GM12878 (cell line): ENCODE data around the gene RIMS3. TPM values are rescaled to one million over a fixed set of nuclear protein-coding genes. Genes with fewer than 3 reads are reported as not detected.

Experiments
- ATAC-seq: fragments of 200-7000 bp; cut with Tn5 transposase; 3 replicates; pipeline ENCODE4 v1.9.1; 2020; ENCODE audit warnings: mild to moderate bottlenecking, moderate library complexity
- BruUV-seq: library from RNA; stranded (reverse); fragments of 400-500 nt; replicated peaks from 2 replicates; lab custom pipeline; 2021; lab: Mats Ljungman, UMichigan
- CTCF ChIA-PET: fragments of 300-600 bp; sonication (Branson Sonifier 250); formaldehyde crosslinking; extraction: SDS; loops from one replicate; lab custom pipeline; 2021; ENCODE audit warnings: inconsistent platforms; lab: Yijun Ruan, JAX
- POLR2A ChIA-PET: fragments of 350-600 bp; formaldehyde crosslinking; extraction: SDS; loops from one replicate; lab custom pipeline; 2021; ENCODE audit warnings: inconsistent platforms; lab: Charles Lee
- RAD21 ChIA-PET: fragments of 300-600 bp; sonication (Branson Sonifier 250); formaldehyde crosslinking; loops from one replicate; lab custom pipeline; 2023; ENCODE audit warnings: antibody characterized with exemption; ENCODE audit not compliant: unreplicated experiment; lab: Charles Lee
- SMC1A ChIA-PET: fragments of 300-600 bp; sonication (Branson Sonifier 250); formaldehyde crosslinking; loops from one replicate; lab custom pipeline; 2023; ENCODE audit not compliant: unreplicated experiment, uncharacterized antibody; lab: Charles Lee
- DNase-seq: peaks from one replicate; pipeline ENCODE4 v3.0.0-alpha.2; 2011; ENCODE audit warnings: low read depth, low spot score
- FAIRE-seq: peaks from 3 replicates; lab custom pipeline; 2011; peaks lifted over from hg19 to GRCh38; lab: Jason Lieb, UNC
- H2AFZ ChIP-seq: 2 replicates; pipeline ENCODE4 v1.6.0; 2011; ENCODE audit warnings: low read depth, low read length, control low read depth; ENCODE audit not compliant: control insufficient read depth
- H3K27ac ChIP-seq: 2 replicates; pipeline ENCODE4 v1.5.1; 2011; ENCODE audit warnings: control low read depth; ENCODE audit not compliant: control insufficient read depth, insufficient read depth
- H3K27me3 ChIP-seq, 2 experiments: replicated peaks in 1 of 2; 2 replicates each; pipeline versions ENCODE4 v1.6.0 to v1.6.1; 2011; ENCODE audit warnings: low read length in 1 of 2; ENCODE audit not compliant: control insufficient read depth in 2 of 2, insufficient read depth in 2 of 2
- H3K36me3 ChIP-seq, 2 experiments: 2 replicates each; pipeline ENCODE4 v1.5.1; 2011; ENCODE audit warnings: low read length in 1 of 2; ENCODE audit not compliant: control insufficient read depth in 2 of 2, insufficient read depth in 2 of 2
- H3K4me1 ChIP-seq: 2 replicates; pipeline ENCODE4 v1.6.1; 2011; ENCODE audit warnings: mild to moderate bottlenecking, low read length, moderate library complexity, mixed read lengths; ENCODE audit not compliant: control insufficient read depth, insufficient read depth
- H3K4me2 ChIP-seq: 2 replicates; pipeline ENCODE4 v1.6.0; 2011; ENCODE audit warnings: control low read depth; ENCODE audit not compliant: control insufficient read depth, insufficient read depth
- H3K4me3 ChIP-seq: fragments of 200-600 bp; sonication (generic); 2 replicates; pipeline ENCODE4 v1.5.1; 2016
- H3K79me2 ChIP-seq: 2 replicates; pipeline ENCODE4 v1.6.0; 2011; ENCODE audit warnings: low read length; ENCODE audit not compliant: control insufficient read depth, insufficient read depth
- H3K9ac ChIP-seq: 2 replicates; pipeline ENCODE4 v1.8.0; 2011; ENCODE audit warnings: low read length, control low read depth, mixed read lengths; ENCODE audit not compliant: control insufficient read depth, insufficient read depth
- H3K9me3 ChIP-seq: replicated peaks from 3 replicates; pipeline ENCODE4 v1.5.1; 2011; ENCODE audit warnings: mild to moderate bottlenecking, low read length; ENCODE audit not compliant: control insufficient read depth, insufficient read depth
- H4K20me1 ChIP-seq: 2 replicates; pipeline ENCODE4 v1.6.0; 2011; ENCODE audit not compliant: control insufficient read depth, insufficient read depth
- ASH2L ChIP-seq: fragments of 300-600, 200-600 bp; sonication (generic); IDR thresholded peaks from 2 replicates; pipeline ENCODE4 v1.6.1; 2017; ENCODE audit warnings: low read depth, mild to moderate bottlenecking, borderline replicate concordance
- CUX1 ChIP-seq: IDR thresholded peaks from 2 replicates; pipeline ENCODE4 v1.6.1; 2012; ENCODE audit warnings: improper control_type of control experiment, low read depth, low read length; ENCODE audit not compliant: insufficient replicate concordance
- FOXK2 ChIP-seq: fragments of 450-650 bp; IDR thresholded peaks from 2 replicates; pipeline ENCODE4 v1.6.1; 2017; ENCODE audit warnings: mild to moderate bottlenecking, moderate library complexity
- HDAC6 ChIP-seq: fragments of 200-600 bp; sonication (generic); IDR thresholded peaks from one replicate; pipeline ENCODE4 v1.8.0; 2017; ENCODE audit warnings: antibody characterized with exemption; ENCODE audit not compliant: unreplicated experiment
- JUND ChIP-seq: IDR thresholded peaks from 2 replicates; pipeline ENCODE4 v1.6.1; 2012; ENCODE audit warnings: low read depth, mild to moderate bottlenecking, low read length, improper control_type of control experiment, moderate library complexity
- PBX3 ChIP-seq: IDR thresholded peaks from 2 replicates; pipeline ENCODE4 v1.6.1; 2011; ENCODE audit warnings: mild to moderate bottlenecking, low read depth, low read length, moderate library complexity; ENCODE audit not compliant: insufficient replicate concordance
- PML ChIP-seq: IDR thresholded peaks from 2 replicates; pipeline ENCODE4 v1.6.1; 2012; ENCODE audit warnings: low read length, inconsistent platforms
- RB1 ChIP-seq: fragments of 450-650 bp; formaldehyde crosslinking; IDR thresholded peaks from 2 replicates; pipeline ENCODE4 v1.6.1; 2017; ENCODE audit warnings: mild to moderate bottlenecking, borderline replicate concordance
- SMAD5 ChIP-seq: IDR thresholded peaks from 2 replicates; pipeline ENCODE4 v1.6.1; 2016; ENCODE audit warnings: antibody characterized with exemption, low read depth
- ZBED1 ChIP-seq: IDR thresholded peaks from 2 replicates; pipeline ENCODE4 v1.6.1; 2016; ENCODE audit warnings: borderline replicate concordance
- ZNF274 ChIP-seq: IDR thresholded peaks from one replicate; pipeline ENCODE4 v1.8.0; 2011; ENCODE audit not compliant: insufficient read length, insufficient read depth
- WGBS: methylation state at CpG from one replicate; pipeline ENCODE4 v1.1.6; 2016; ENCODE audit warnings: low lambda C conversion rate; ENCODE audit not compliant: insufficient replicate concordance, insufficient coverage; ENCODE audit errors: missing lambda C conversion rate; 5-methylcytosine and 5-hydroxymethylcytosine counted together
- in situ Hi-C: fragments of 300-500 bp; cut with MboI; formaldehyde crosslinking; loops from 9 replicates; pipeline ENCODE4 v1.14.3; 2018; ENCODE audit warnings: mixed read lengths
- intact Hi-C: fragments of 100-400 bp; cut with micrococcal nuclease; formaldehyde crosslinking; loops from one replicate; pipeline ENCODE4 v1.14.2; 2022; ENCODE audit not compliant: unreplicated experiment
- polyA plus RNA-seq, 11 experiments: library from polyadenylated mRNA; depleted of rRNA in 4 of 11; unstranded in 6 of 11; stranded (reverse) in 5 of 11; fragments of >200 nt; fragmentation: Nextera tagmentation in 4 of 11; fragmentation: Illumina TruSeq in 1 of 11; extraction: Ambion mirVana in 4 of 11; extraction: Trizol in 1 of 11; gene quantifications; 1 replicate in 1 of 11; 2 replicates in 10 of 11; pipeline versions ENCODE4 v1.2.1 to v1.2.3, GENCODE V29; 2011 to 2016; ENCODE audit warnings: inconsistent platforms in 2 of 11, missing spikeins in 2 of 11, low read depth in 1 of 11
- total RNA-seq, 4 experiments: library from RNA; depleted of rRNA in 3 of 4; stranded (reverse); fragments of >200 nt in 3 of 4; fragmentation: Illumina TruSeq in 1 of 4; extraction: Trizol in 1 of 4; gene quantifications; 2 replicates each; pipeline versions ENCODE4 v1.2.1 to v1.2.3, GENCODE V29; 2013 to 2021
- TF ChIP-seq, protein P1 (sequence below): IDR thresholded peaks from 2 replicates; pipeline ENCODE4 v1.6.1; 2012; ENCODE audit warnings: low read depth, low read length, improper control_type of control experiment

RIMS3 gene
- total and polyA plus RNA-seq, 10 of the 15 experiments (the other 5 are each of a cell fraction or from before 2014, with no cell fraction given): 0.02 to 4.7 (median 0.39) TPM

DNA sequence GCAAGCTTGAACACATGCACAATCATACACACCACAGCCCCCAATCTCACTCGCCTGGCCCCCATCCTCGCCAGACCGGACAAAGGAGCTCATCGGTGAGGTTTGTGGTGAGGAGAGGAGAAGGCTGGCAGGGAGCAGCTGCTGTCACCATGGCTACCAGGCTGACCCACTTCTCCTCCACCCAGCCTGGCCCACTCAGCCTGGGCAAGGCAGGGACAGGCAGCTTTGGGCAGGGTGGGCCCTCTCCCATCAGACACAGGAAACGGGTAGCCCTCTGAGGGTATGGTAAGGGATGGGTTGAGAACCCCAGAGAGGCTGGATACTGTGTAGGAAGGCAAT is 15.9 kb downstream of the RIMS3 start:
- no peak for FAIRE-seq
- in situ Hi-C loops: no loop called here
- Histone ChIP-seq H3K9me3 (no peaks in the 10 kb centered on the region), H3K4me3 (no peak overlapping the region), H2AFZ (no peak overlapping the region), H3K4me2 (no peak overlapping the region), H3K36me3 (no peaks in the 10 kb centered on the region), H3K4me1 (no peaks in the 10 kb centered on the region), H3K79me2 (no peaks in the 10 kb centered on the region)
- WGBS: 12% methylated on average over 5 of the region's 5 CpGs
- ATAC-seq: no peak; the same call in 2 of the 3 replicates
- SMC1A ChIA-PET: interaction anchor here (1.4 kb wide), 1 partner anchor 23 kb away, joined by 3 read pairs; no protein-coding TSS in a partner anchor
- RAD21 ChIA-PET: interaction anchor here (1.2 kb wide), 1 partner anchor 24 kb away, joined by 3 read pairs; no protein-coding TSS in a partner anchor
- DNase-seq: no peak
- no peak for TF ChIP-seq FOXK2
- no peak for TF ChIP-seq ZNF274
- no peak for TF ChIP-seq PML
- TF ChIP-seq JUND: no peak
- TF ChIP-seq SMAD5: no peak
- TF ChIP-seq CUX1: no peak
- no peak for TF ChIP-seq RB1
- no peak for TF ChIP-seq PBX3
- no peak for TF ChIP-seq HDAC6
- TF ChIP-seq, protein P1, sequence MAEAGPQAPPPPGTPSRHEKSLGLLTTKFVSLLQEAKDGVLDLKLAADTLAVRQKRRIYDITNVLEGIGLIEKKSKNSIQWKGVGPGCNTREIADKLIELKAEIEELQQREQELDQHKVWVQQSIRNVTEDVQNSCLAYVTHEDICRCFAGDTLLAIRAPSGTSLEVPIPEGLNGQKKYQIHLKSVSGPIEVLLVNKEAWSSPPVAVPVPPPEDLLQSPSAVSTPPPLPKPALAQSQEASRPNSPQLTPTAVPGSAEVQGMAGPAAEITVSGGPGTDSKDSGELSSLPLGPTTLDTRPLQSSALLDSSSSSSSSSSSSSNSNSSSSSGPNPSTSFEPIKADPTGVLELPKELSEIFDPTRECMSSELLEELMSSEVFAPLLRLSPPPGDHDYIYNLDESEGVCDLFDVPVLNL: no peak
- no peak for TF ChIP-seq ZBED1
- no peak for TF ChIP-seq ASH2L
- TF ChIP-seq, all 136 proteins: peak for 0
- ChIA-PET POLR2A (no interaction called here), CTCF (interaction anchor here (0.6 to 1.9 kb wide), 4 partner anchors 19 to 115 kb away, joined by 3 to 5 read pairs (median 4); no protein-coding TSS in a partner anchor)
- no peaks in the 10 kb centered on the region for H3K27me3 ChIP-seq
- BruUV-seq: no TSS peak
- no peak overlapping the region for H3K27ac ChIP-seq
- intact Hi-C loops: no loop called here
- H3K9ac ChIP-seq: no peak overlapping the region
- H4K20me1 ChIP-seq: no peaks in the 10 kb centered on the region
